Measurements from ENCODE around the gene TMEM258.

The TMEM258 gene

DNA sequence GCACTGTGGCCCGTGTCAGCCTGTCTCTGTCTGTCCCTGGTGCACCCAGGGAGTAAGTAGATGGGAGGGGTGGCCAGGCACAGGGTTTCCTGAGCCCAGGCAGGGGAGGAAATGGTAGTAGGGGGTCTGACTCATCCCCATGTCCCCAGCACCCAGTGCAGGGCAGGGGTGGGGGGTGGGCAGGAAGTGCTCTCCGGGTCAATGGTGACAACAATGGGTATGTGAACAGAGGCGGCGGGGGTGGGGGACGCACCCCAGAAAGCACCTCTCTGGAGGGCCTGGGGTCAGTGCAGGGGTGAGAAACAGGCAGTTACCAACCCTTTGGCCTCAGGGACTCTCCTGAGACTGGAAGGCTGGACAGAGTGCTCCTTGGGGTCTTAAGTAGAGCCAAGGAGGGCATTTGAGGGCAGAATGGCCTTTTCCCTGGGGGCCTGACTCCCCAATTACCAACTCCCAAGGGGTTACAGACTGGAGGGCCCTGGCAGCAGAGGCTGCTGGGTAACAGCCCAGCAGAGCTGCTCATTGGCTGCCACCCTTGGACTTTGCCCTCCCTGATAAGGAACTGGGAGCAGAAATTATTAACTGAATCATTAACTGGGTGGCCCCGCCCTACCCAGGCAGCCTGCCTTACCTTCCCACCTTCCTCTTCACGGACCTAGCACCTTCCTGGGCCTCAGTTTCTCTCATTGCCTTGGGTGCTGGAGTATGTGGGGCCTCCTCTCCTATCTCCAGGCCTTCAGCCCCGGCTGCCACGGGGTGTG, 35.8 kb downstream of the TMEM258 start:
- DNase-seq, result no peak

DNA sequence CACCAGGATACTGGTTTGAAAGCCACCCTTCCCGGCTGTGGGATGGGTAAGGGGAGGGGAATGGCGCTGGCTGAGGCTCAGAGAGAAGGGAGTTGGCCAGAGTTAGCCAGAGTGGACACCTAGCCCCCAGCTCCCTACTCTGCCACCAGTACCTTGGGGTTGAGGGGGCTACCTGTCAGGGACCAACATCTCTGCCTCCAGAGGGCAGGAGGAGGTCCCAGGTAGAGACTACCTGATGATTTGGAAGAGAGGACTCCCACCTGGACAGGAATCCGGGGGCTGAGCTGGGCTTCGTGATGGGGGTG, 36.3 kb downstream of the TMEM258 start:
- DNase-seq, result no peak

DNA sequence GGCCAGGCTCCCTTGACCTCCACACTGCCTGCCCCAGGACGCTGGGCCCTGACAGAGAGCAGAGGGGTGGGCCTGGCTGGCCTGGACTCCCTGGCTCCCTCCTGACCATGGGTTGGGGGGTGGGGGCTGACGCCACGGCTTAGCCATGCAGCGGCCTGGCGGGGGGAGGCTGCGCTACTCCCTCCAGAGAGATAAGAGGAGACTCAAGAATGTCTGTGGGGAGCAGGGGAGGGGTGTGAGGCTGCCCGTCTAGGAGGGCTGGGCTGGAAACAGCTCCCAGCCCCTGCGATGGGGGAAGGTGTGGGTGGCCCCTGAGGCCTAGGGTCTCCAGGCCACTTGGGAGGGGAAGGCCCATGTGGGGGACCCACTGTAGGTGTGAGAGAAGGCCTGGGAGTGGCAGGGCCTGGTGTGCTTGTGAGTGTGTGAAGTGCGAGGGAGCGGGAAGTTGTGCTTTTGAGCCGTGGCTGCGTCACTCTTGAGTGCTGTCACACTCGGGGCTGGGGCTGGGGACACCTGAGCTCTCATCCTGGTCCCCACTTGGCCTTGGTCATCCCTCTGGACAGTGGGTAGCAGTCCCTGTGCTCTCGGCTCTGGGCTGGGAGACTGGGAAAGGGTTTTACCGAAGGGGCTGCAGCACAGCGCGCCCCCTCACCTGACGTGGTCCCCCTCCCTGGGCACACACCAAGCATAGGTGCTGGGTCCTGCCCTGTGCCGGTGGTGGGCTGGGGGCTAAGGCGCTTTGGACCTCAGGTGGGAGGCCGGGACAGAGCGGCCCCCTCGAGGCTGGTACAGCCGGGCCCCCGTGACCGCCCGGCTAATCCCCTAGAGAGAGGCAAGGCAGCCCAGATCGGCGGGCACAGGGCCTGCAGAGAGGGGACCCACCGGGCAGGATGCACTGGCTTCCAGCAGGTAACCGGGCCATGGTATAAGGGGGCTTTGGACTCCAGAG, 37.6 kb downstream of the TMEM258 start:
- no peak for DNase-seq

- no peak for DNase-seq
Measured at GRCh38 chr11:61753672-61754071, 38.7 kb downstream of the TMEM258 start.

GRCh38 chr11:61752925-61753521, 39.4 kb downstream of the TMEM258 start:
- no peak for DNase-seq

DNA sequence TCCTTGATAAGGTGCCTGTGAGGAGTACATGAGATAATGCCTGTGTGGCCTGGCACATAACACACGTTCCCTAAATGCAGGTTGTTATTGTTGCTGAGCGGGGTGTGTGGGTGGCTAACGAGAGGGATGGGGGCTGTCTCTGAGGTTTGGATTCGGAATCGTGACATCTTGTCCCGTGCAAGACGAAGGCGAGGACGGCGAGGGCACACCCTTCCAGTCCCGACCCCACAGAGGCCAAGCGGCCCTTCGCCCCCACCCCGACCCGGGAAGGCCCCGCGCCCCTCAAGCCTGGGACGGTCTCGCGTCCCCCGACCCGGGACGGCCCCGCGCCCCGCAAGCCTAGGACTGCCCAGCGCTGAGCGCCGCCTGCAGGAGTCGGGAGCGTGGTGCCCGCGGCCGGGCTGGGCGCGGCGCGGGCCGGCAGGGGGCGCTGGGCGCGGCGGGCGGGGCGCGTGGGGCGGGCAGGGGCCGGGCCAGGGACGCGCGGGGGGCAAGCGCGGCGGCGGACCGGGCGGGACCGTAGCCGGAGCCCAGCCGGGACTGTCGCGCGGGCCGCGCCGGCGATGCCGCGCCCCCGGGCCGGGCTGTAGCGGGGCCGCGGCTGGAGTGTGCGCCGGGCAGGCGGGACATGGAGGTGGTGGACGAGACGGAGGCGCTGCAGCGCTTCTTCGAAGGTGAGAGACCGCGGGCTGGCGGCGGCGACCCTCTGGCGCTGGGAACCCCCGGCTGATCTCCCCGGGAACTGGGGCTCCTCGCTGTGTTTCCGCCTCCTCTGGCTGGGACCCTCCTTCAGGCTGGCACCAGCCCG, 40.1 kb downstream of the TMEM258 start, which contains the start of gene MYRF:
Gene MYRF, plus strand, starts transcription at position 520 of the 808 bp plus-strand sequence. Its CDS starts 109 bp downstream, at position 629.
- DNase-seq, result peak; percentile 19 to 35

- no peak for DNase-seq
Measured at GRCh38 chr11:61751384-61751783, 41.0 kb downstream of the TMEM258 start.

DNA sequence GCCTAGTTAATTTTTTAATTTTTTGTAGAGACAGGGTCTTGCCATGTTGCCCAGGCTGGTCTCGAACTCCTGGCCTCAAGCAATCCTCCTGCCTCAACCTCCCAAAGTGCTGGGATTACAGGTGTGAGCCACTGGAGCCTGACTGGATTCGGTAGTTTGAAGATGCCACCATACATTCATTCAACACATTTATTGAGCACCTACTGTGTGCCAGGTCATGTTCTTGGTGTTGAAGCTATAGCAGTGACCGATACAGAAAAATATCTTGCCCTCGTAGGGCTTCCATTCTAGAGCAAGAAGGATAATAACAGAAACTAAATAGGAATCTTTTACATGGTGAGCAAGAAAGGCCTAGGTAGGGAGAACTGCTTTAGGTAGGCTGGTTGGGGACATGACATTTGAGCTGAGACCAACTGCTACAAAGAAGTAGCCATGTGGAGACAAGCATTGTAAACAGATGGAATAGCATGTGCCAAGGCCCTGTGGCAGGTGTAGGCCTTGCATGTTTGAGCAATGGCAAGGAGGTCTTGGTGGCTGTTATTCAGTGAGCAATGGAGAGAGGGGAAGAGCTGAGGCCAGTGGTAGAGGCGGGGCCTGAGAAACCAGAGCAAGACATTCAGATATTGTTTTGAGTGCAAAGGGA, 41.6 kb downstream of the TMEM258 start:
- DNase-seq, result no peak

GRCh38 chr11:61749591-61750217, 42.7 kb downstream of the TMEM258 start:
- no peak for DNase-seq

GRCh38 chr11:61747967-61748285, 44.5 kb downstream of the TMEM258 start:
- no peak for DNase-seq

- DNase-seq, result peak; percentile 9 to 16
Measured at GRCh38 chr11:61747192-61747966, 45.0 kb downstream of the TMEM258 start.

GRCh38 chr11:61746442-61747191, 45.8 kb downstream of the TMEM258 start:
- no peak for DNase-seq

- peak; percentile 14 to 30 for DNase-seq
Measured at GRCh38 chr11:61745781-61746441, 46.5 kb downstream of the TMEM258 start.

GRCh38 chr11:61744609-61745156, 47.7 kb downstream of the TMEM258 start:
- DNase-seq, result no peak

GRCh38 chr11:61744181-61744580, 48.2 kb downstream of the TMEM258 start:
- no peak for DNase-seq

DNA sequence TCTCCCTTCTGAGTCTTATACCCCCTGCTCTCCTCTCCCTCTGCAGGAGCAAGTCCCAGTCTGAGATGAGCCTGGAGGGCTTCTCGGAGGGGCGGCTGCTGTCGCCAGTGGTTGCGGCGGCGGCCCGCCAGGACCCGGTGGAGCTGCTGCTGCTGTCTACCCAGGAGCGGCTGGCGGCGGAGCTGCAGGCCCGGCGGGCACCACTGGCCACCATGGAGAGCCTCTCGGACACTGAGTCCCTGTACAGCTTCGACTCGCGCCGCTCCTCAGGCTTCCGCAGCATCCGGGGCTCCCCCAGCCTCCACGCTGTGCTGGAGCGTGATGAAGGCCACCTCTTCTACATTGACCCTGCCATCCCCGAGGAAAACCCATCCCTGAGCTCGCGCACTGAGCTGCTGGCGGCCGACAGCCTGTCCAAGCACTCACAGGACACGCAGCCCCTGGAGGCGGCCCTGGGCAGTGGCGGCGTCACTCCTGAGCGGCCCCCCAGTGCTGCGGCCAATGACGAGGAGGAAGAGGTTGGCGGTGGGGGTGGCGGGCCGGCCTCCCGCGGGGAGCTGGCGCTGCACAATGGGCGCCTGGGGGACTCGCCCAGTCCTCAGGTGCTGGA, 48.8 kb downstream of the TMEM258 start:
- DNase-seq, result no peak

DNA sequence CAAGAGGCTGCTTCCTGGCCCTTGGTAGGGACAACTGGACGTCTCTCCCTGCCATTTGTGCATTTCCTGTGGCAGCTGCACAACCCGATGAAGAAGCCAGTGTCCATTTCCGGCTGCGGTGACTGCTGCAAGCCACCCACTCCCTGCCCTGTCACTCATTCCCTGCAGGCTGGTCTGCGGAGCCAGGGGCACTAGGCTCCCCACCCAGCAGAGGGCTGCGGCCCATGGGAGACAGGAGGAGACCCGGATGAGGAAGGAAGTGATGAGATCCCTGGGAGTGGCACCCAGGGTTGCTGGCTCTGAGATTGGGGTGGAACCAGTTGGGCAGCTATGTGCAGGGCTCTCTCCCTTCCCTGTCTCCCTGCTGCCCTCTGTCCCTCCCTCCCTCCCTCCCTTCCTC, 50.0 kb downstream of the TMEM258 start:
- no peak for DNase-seq

DNA sequence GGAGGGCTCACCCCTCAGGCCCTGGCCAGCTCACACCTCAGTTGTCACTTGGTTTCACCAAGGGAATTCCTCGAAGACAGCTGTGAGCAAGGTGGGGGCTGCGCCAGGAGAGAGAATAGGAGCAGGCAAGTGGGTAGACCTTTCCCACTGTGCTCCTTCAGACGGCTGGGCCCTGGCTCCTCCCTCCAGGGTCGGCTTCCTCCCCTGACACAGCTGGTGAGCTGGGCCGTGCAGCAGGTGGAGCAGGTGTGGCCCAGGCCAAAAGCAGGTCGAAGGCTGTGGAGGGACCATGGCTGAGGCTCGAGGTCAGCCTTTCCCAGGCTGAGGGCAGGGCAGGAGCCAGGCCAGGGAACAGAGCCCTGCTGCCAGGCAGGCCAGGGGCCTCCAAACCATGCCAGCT, 52.4 kb downstream of the TMEM258 start:
- no peak for DNase-seq

GRCh38 chr11:61739413-61739812, 53.0 kb downstream of the TMEM258 start:
- no peak for DNase-seq
